GM12873 (cell line): ENCODE results near the gene GATC.

Source experiments
- CTCF ChIP-seq: IDR thresholded peaks from 2 replicates; pipeline ENCODE4 v1.5.1; 2012; ENCODE audit warnings: low read depth, mild to moderate bottlenecking, moderate library complexity, low read length, control low read depth; ENCODE audit not compliant: insufficient read depth; ENCODE audit errors: missing control alignments

The GATC gene

GRCh38 chr12:120498870-120499515 is 52.7 kb downstream of the GATC start:
- no peak for TF ChIP-seq CTCF

- no peak for TF ChIP-seq CTCF
Measured at GRCh38 chr12:120500581-120500980, 54.3 kb downstream of the GATC start.

- no peak for TF ChIP-seq CTCF
Measured at GRCh38 chr12:120504587-120504986, 58.3 kb downstream of the GATC start.

- no peak for TF ChIP-seq CTCF
Measured at GRCh38 chr12:120508537-120508936, 62.3 kb downstream of the GATC start.
